Measurements from ENCODE around the gene BBS2.

The BBS2 gene

DNA sequence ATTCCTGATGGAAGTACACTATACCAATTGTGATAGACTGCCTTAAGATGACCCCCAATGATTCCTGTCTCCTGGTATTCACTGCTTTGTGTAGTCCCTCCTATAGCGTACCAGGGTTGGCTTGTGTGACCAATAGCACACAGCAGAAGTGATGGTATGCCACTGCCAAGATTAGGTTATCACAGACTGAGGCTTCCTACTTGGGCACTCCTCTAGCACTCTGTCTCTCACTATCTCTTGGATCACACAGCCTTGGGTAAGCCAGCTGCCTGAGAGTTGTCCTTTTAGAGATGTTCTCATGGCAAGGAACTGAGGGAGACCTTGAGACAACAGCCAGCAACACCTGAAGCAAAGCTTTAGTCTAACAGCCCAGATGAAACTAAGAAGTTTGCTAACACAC is 81.8 kb downstream of the BBS2 start:
- no peak for DNase-seq (ENCODE audit: low read depth)
- no peak overlapping the region for H3K4me3 ChIP-seq (ENCODE audit: low read depth, low read length)
- TF ChIP-seq, protein P1, sequence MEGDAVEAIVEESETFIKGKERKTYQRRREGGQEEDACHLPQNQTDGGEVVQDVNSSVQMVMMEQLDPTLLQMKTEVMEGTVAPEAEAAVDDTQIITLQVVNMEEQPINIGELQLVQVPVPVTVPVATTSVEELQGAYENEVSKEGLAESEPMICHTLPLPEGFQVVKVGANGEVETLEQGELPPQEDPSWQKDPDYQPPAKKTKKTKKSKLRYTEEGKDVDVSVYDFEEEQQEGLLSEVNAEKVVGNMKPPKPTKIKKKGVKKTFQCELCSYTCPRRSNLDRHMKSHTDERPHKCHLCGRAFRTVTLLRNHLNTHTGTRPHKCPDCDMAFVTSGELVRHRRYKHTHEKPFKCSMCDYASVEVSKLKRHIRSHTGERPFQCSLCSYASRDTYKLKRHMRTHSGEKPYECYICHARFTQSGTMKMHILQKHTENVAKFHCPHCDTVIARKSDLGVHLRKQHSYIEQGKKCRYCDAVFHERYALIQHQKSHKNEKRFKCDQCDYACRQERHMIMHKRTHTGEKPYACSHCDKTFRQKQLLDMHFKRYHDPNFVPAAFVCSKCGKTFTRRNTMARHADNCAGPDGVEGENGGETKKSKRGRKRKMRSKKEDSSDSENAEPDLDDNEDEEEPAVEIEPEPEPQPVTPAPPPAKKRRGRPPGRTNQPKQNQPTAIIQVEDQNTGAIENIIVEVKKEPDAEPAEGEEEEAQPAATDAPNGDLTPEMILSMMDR (IDR thresholded peaks at IDR 0.05; ENCODE audit: insufficient read depth, low read depth, low read length, missing control alignments) = no peak

DNA sequence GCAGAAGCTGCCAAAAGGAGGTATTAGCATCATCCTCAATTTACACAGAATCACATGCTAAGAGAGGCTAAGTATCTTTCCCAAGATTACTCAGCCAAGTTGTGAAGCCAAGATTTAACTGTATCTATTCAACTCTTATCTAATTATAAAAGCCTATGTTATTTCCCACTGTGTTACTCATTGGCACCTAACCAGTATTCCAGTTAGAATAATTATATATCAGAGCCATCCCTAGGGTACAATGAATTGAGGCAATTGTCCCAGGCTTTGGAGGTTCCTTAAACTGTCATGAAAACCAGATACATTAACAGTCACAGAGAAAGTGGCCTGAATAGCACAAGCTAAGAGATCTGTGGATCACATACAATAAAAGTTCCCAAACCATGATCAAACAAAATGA is 83.6 kb downstream of the BBS2 start:
- no peak for DNase-seq (ENCODE audit: low read depth)
- H3K4me3 ChIP-seq (ENCODE audit: low read depth, low read length) = no peak overlapping the region
- TF ChIP-seq, protein P1 (IDR thresholded peaks at IDR 0.05; ENCODE audit: insufficient read depth, low read depth, low read length, missing control alignments) = no peak
